HPDE6-E6E7 (cell line): ENCODE results near the gene STK11.
A peak's percentile ranks its signal among the peaks of the same experiment; 100 is the strongest.

Experiments used
- DNase-seq: peaks from one replicate; pipeline ENCODE4 v3.0.0; 2011; ENCODE audit warnings: missing footprints; ENCODE audit errors: extremely low spot score

STK11 gene

GRCh38 chr19:1205114-1206099, at the start of gene STK11:
Gene STK11, plus strand, starts transcription at chr19:1205778. Its CDS starts 1,136 bp downstream, at chr19:1206914.
- peak; percentile 98 for DNase-seq

- DNase-seq, result no peak
Observed at GRCh38 chr19:1156305-1156801, 49.2 kb upstream of the STK11 start.

GRCh38 chr19:1156830-1157615, 48.6 kb upstream of the STK11 start:
- DNase-seq, result no peak

GRCh38 chr19:1157931-1158884, 47.4 kb upstream of the STK11 start:
- DNase-seq, result no peak

GRCh38 chr19:1158885-1159448, 46.6 kb upstream of the STK11 start:
- DNase-seq, result no peak

- DNase-seq, result no peak
Observed at GRCh38 chr19:1159864-1160595, 45.5 kb upstream of the STK11 start.

GRCh38 chr19:1161716-1162115, 43.9 kb upstream of the STK11 start:
- peak; percentile 96 for DNase-seq

GRCh38 chr19:1162404-1163282, 42.9 kb upstream of the STK11 start:
- DNase-seq, result no peak

- DNase-seq, result no peak
Observed at GRCh38 chr19:1163283-1163933, 42.2 kb upstream of the STK11 start.

GRCh38 chr19:1163934-1164683, 41.5 kb upstream of the STK11 start:
- no peak for DNase-seq

GRCh38 chr19:1164684-1165531, 40.7 kb upstream of the STK11 start:
- no peak for DNase-seq

GRCh38 chr19:1166872-1167573, 38.6 kb upstream of the STK11 start:
- DNase-seq, result no peak

GRCh38 chr19:1167687-1168571, 37.6 kb upstream of the STK11 start:
- DNase-seq, result no peak

GRCh38 chr19:1168572-1169410, 36.8 kb upstream of the STK11 start:
- DNase-seq, result peak; percentile 86
